ENCODE measurements around the gene WHRN.
A peak's percentile ranks its signal among the peaks of the same experiment; 100 is the strongest.

The WHRN gene

DNA sequence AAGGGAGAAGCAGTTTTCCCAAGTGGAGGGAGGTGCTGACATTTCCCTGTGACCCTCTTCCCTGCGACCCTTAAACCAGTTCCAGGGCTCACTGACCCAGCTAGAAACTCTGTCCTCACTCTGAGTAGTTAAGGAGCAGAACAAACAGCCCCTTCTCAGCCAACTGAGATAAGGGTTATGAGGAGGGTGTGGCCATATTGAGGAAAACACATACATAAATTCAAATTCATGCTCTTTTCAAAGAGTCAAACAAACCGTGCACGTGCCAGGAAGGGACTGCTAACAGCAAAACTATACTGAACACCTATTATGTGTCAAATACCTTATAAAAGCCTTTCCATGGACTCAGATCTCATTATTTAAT is 112.5 kb downstream of the WHRN start:
- no peak for TF ChIP-seq CTCF (IDR thresholded peaks at IDR 0.05; ENCODE audit: low read depth, low read length)
- no peak for DNase-seq (ENCODE audit: extremely low read depth, low read depth)

GRCh38 chr9:114390952-114391351 is 114.3 kb downstream of the WHRN start:
- TF ChIP-seq CTCF (IDR thresholded peaks at IDR 0.05; ENCODE audit: low read depth, low read length) = no peak
- DNase-seq (ENCODE audit: extremely low read depth, low read depth) = no peak

GRCh38 chr9:114389612-114390368 is 115.5 kb downstream of the WHRN start:
- no peak; the same call in 1 of the 2 replicates for TF ChIP-seq CTCF (IDR thresholded peaks at IDR 0.05; ENCODE audit: low read depth, low read length)
- DNase-seq (ENCODE audit: extremely low read depth, low read depth) = no peak

DNA sequence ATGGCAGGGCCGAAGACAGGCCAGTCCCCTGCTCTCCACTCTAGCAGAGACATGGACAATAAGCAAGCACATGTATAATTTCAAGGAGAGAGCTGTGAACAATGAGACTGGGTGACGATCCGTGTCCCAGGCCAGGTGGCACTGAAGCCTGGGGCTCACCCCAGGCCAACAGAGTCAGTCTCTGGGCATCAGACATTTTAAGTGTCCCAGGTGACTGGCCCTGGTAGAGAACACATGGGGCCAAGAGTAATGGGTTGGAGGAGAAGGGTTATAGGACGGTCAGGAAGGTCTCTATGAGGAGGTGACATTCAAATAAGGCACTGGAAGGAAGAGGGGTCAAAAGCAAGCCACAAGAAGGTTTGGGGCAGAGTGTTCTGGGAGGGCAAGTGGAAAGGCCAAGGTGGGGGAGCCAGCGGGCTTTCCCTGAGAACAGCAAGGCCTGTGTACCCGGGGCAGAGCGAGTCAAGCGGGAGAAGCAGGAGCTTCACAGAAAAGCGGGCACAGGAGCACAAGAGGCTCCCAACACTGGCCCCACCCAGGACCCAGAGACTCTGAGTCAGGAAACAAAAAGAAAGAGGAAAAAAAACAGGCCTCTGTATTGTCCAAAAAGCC is 116.4 kb downstream of the WHRN start:
- DNase-seq (ENCODE audit: extremely low read depth, low read depth) = no peak
- no peak for TF ChIP-seq CTCF (IDR thresholded peaks at IDR 0.05; ENCODE audit: low read depth, low read length)

DNA sequence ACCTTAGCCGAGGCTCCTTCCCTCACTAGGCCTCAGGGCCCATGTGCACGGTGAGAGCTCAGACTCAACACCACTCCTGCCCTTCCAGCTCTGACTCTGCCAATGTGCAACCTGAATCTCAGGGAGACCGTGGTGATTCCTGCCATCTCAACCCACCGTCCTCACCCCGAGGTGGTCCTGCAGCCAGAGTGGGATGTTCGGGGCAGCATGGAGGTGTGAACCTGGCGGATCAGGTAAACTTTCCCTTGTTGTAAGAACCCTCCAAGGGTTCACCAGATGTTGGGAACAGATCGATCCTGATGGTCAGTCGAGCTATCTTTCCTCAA is 117.0 kb downstream of the WHRN start:
- no peak for TF ChIP-seq CTCF (IDR thresholded peaks at IDR 0.05; ENCODE audit: low read depth, low read length)
- DNase-seq (ENCODE audit: extremely low read depth, low read depth) = no peak

DNA sequence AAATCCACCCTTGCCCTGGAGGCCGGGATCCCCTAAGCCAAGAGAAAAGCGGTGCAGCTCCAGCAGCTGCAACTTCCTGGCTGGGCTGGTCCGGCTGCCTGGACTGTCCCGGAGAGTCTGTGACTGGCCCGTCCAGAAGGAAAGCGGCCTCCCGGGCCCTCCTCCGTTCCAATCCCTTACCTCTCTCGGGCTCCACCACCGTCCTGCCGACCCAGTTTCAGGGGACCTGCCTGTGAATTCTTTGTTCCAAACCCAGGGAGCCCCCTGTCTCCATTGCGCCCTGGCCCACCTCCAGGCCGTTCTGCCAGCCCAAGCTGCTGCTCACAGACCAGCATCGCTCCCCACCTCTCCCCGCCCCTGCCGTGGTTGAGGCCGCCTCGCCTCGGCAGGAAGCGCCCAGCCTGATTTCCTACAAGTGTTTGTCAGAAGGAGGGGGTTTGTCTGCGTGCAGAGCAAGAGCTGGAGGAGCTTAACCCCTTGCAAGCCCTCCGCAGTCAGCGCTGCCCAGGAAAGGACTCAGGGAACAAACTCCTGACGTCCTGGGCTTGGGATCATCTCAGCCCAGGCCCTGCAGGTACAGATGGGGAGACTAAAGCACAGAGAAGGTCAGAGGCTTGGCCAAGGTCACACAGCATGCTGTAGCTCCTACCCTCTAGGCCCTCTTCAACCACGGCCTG is 117.5 kb downstream of the WHRN start, which contains the start of gene AKNA:
Gene AKNA (minus strand): TSS at position 303 of the 677 bp plus-strand sequence. CDS start 6,649 bp downstream, outside the sequence.
- no peak for TF ChIP-seq CTCF (IDR thresholded peaks at IDR 0.05; ENCODE audit: low read depth, low read length)
- peak; percentile 63 for DNase-seq (ENCODE audit: extremely low read depth, low read depth)

Measured in AG09319 (cell line).